Measurements from ENCODE around the gene TSPAN1. TPM values are rescaled to one million over a fixed set of nuclear protein-coding genes. Genes with fewer than 3 reads are reported as not detected.
"Not testable (repeated sequence)": the region's sequence is repeated elsewhere in the genome, so short reads cannot be mapped to it uniquely, and the experiment has no call there.

The TSPAN1 gene
- total RNA-seq, 2 experiments from 2014 or later: not detected

DNA sequence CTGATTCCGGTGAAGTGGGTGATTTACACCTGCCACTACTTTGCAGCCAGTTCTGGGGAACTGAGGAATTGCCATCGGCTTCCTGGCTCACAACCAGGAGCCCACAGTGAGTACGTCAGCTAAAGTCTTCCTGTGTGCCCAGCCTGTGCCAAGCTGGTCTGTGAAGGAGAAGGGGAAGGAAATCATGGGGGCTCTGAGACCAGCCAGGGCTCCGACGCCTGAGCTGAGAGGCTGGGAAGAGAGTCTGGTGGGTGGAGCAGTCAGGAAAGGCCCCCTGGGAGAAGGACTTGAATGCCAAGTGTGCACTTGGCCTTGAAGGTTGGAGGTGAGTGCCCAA is 29.5 kb downstream of the TSPAN1 start:
- Mint-ChIP-seq H3K4me1 (ENCODE audit: low read depth) (peaks cover 10% of the 10 kb centered on the region), H3K27me3 (ENCODE audit: low read depth) (peaks cover 7% of the 10 kb centered on the region), H3K27ac (no peak overlapping the region), H3K4me3 (no peak overlapping the region), H3K36me3 (ENCODE audit: low read depth) (no peaks in the 10 kb centered on the region), H3K9me3 (ENCODE audit: insufficient read depth) (no peaks in the 10 kb centered on the region)
- POLR2A ChIA-PET: no interaction called here
- DNase-seq (no peak), ATAC-seq (no peak)
- CTCF ChIA-PET: interaction anchor here (2.6 kb wide), 1 partner anchor 19 kb away, joined by 12 read pairs; no protein-coding TSS in a partner anchor

GRCh38 chr1:46205141-46205540 is 30.3 kb downstream of the TSPAN1 start:
- Mint-ChIP-seq H3K4me1 (ENCODE audit: low read depth) (peaks cover 8% of the 10 kb centered on the region), H3K27ac (no peak overlapping the region), H3K27me3 (ENCODE audit: low read depth) (peaks cover 7% of the 10 kb centered on the region), H3K9me3 (ENCODE audit: insufficient read depth) (no peaks in the 10 kb centered on the region), H3K36me3 (ENCODE audit: low read depth) (no peaks in the 10 kb centered on the region), H3K4me3 (no peak overlapping the region)
- ChIA-PET CTCF (interaction anchor here (2.9 kb wide), 1 partner anchor 19 kb away, joined by 14 read pairs; no protein-coding TSS in a partner anchor), POLR2A (no interaction called here)
- ATAC-seq (no peak), DNase-seq (no peak)

DNA sequence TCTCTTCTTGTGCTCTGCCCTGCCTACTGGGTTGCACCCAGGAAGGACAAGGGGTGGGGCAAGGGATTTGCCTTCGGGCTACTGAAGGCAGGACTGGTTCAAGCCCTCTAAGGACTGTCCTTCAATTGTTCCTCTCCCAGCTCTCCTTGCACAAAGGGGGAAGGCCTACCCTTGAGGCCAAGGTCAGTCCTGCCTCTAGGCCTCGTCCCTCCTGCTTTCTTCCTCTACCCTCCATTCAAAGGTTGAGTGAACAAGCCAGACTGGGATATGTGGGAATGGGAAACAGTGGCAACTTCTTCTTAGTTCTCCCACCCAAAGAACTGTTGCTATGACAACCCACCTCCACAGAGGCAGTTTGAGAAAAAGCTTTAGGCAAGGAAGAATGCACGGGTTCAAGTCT is 30.9 kb downstream of the TSPAN1 start:
- Mint-ChIP-seq H3K4me1 (ENCODE audit: low read depth) (peaks cover 6% of the 10 kb centered on the region), H3K27ac (no peak overlapping the region), H3K4me3 (no peak overlapping the region), H3K36me3 (ENCODE audit: low read depth) (no peaks in the 10 kb centered on the region), H3K27me3 (ENCODE audit: low read depth) (peaks cover 7% of the 10 kb centered on the region), H3K9me3 (ENCODE audit: insufficient read depth) (no peaks in the 10 kb centered on the region)
- DNase-seq (no peak), ATAC-seq (no peak)
- CTCF ChIA-PET: interaction anchor here (1.3 to 2.9 kb wide), 2 partner anchors 18 to 39 kb away, joined by 3 to 14 read pairs; no protein-coding TSS in a partner anchor
- POLR2A ChIA-PET: interaction anchor here (0.6 to 1.0 kb wide), 2 partner anchors 11 to 409 kb away, joined by 3 read pairs; no protein-coding TSS in a partner anchor

DNA sequence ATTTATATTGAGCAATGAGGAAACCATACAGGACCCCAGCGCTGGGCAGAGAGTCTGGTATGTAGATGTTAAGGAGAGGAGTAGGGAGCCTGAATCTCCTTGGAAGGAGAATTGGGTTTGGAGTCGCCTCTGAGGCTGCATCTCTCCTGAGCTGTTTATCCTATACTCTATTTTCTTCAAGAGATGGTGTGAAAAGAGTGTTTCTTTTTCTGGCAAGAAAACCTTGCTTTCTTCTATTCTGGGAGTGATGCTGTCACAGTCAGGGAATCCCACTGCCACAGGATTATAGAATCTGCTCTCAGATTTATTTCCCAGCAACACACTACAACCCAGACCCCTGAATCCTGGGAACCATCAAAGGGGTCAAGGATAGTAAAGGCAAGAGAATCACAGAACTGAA is 31.5 kb downstream of the TSPAN1 start:
- CTCF ChIA-PET: interaction anchor here (1.3 to 2.9 kb wide), 2 partner anchors 18 to 39 kb away, joined by 3 to 14 read pairs; no protein-coding TSS in a partner anchor
- DNase-seq: no peak
- Mint-ChIP-seq H3K4me3 (no peak overlapping the region), H3K27ac (no peak overlapping the region), H3K27me3 (ENCODE audit: low read depth) (peaks cover 7% of the 10 kb centered on the region), H3K9me3 (ENCODE audit: insufficient read depth) (no peaks in the 10 kb centered on the region), H3K4me1 (ENCODE audit: low read depth) (peaks cover 6% of the 10 kb centered on the region), H3K36me3 (ENCODE audit: low read depth) (no peaks in the 10 kb centered on the region)
- POLR2A ChIA-PET: interaction anchor here (0.6 to 1.0 kb wide), 2 partner anchors 12 to 410 kb away, joined by 3 read pairs; no protein-coding TSS in a partner anchor
- no peak for ATAC-seq

GRCh38 chr1:46210561-46210960 is 35.7 kb downstream of the TSPAN1 start:
- no peak for DNase-seq
- H3K4me3 Mint-ChIP-seq: no peak overlapping the region
- H3K9me3 Mint-ChIP-seq (ENCODE audit: insufficient read depth): no peaks in the 10 kb centered on the region
- ChIA-PET POLR2A (no interaction called here), CTCF (no interaction called here)
- no peak overlapping the region for H3K27ac Mint-ChIP-seq
- H3K36me3 Mint-ChIP-seq (ENCODE audit: low read depth): no peaks in the 10 kb centered on the region
- no peaks in the 10 kb centered on the region for H3K27me3 Mint-ChIP-seq (ENCODE audit: low read depth)
- no peak for ATAC-seq
- H3K4me1 Mint-ChIP-seq (ENCODE audit: low read depth): no peaks in the 10 kb centered on the region

DNA sequence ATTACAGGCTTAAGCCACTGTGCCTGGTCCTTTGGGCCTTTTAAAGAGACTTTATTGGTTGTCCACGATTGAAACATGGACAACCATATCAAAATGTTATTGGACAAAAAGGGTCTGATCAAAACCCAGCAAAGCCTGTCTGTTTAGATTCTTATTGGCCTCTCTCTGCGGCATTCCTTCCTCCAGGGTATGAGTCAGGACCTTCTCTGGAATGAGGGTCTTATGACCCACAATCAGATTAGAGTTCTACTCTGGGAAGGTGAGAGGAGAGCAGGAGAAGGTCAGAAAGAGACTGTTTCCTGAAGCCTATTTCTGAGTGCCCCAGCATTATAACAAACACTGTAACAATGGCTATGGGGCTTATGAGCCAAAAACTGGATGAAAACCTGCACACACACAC is 36.2 kb downstream of the TSPAN1 start:
- CTCF ChIA-PET: no interaction called here

GRCh38 chr1:46215504-46215903 is 40.6 kb downstream of the TSPAN1 start:
- ATAC-seq: no peak
- CTCF ChIA-PET: interaction anchor here (1.2 kb wide), 1 partner anchor 8 kb away, joined by 3 read pairs; no protein-coding TSS in a partner anchor
- POLR2A ChIA-PET: no interaction called here

More for the DNA sequence above, 36.2 kb downstream of the TSPAN1 start:
- Mint-ChIP-seq H3K4me3 (no peak overlapping the region), H3K4me1 (ENCODE audit: low read depth) (no peaks in the 10 kb centered on the region), H3K9me3 (ENCODE audit: insufficient read depth) (no peaks in the 10 kb centered on the region), H3K27ac (no peak overlapping the region), H3K27me3 (ENCODE audit: low read depth) (no peaks in the 10 kb centered on the region), H3K36me3 (ENCODE audit: low read depth) (no peaks in the 10 kb centered on the region)
- no peak for DNase-seq
- POLR2A ChIA-PET: no interaction called here
- no peak for ATAC-seq

DNA sequence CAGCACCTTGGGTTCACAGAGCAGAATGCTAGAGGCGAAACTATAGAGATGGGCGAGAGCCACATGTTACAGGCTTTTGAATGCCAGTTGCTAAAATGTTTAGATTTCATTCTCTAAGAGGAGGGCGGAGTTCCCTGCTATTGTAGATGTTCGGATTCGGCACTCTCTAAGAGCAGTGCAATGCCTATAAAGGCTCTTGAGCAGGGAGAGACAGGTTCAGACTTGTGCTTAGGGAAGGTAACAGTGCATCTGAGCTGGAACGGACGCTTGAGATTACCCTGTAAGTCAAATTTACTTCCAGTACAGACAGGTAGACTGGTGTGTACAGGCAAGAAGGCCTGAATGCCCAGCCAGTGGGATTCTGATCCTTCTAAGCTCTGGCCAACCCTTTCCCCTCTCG is 43.6 kb downstream of the TSPAN1 start:
- ChIA-PET POLR2A (no interaction called here), CTCF (no interaction called here)
- Mint-ChIP-seq H3K27me3 (ENCODE audit: low read depth) (peaks cover 5% of the 10 kb centered on the region), H3K4me1 (ENCODE audit: low read depth) (no peaks in the 10 kb centered on the region), H3K36me3 (ENCODE audit: low read depth) (no peaks in the 10 kb centered on the region), H3K9me3 (ENCODE audit: insufficient read depth) (no peaks in the 10 kb centered on the region), H3K27ac (no peak overlapping the region), H3K4me3 (no peak overlapping the region)
- ATAC-seq (no peak), DNase-seq (no peak)

More at GRCh38 chr1:46215504-46215903, 40.6 kb downstream of the TSPAN1 start:
- Mint-ChIP-seq H3K4me3 (no peak overlapping the region), H3K4me1 (ENCODE audit: low read depth) (no peaks in the 10 kb centered on the region), H3K9me3 (ENCODE audit: insufficient read depth) (no peaks in the 10 kb centered on the region), H3K27me3 (ENCODE audit: low read depth) (peaks cover 5% of the 10 kb centered on the region), H3K36me3 (ENCODE audit: low read depth) (no peaks in the 10 kb centered on the region), H3K27ac (no peak overlapping the region)
- DNase-seq: no peak

- H3K9me3 Mint-ChIP-seq (ENCODE audit: insufficient read depth): no peaks in the 10 kb centered on the region
- ChIA-PET POLR2A (no interaction called here), CTCF (interaction anchor here (1.1 to 1.6 kb wide), 2 partner anchors 25 to 38 kb away, joined by 3 to 5 read pairs; no protein-coding TSS in a partner anchor)
- H3K36me3 Mint-ChIP-seq (ENCODE audit: low read depth): no peaks in the 10 kb centered on the region
- H3K4me3 Mint-ChIP-seq: no peak overlapping the region
- H3K27ac Mint-ChIP-seq: no peak overlapping the region
- ATAC-seq: no peak
- DNase-seq: no peak
- H3K27me3 Mint-ChIP-seq (ENCODE audit: low read depth): peaks cover 5% of the 10 kb centered on the region
- H3K4me1 Mint-ChIP-seq (ENCODE audit: low read depth): no peaks in the 10 kb centered on the region
These were observed 44.9 kb downstream of the TSPAN1 start for GRCh38 chr1:46219551-46220520.

GRCh38 chr1:46220808-46221207 is 45.9 kb downstream of the TSPAN1 start:
- H3K4me1 Mint-ChIP-seq (ENCODE audit: low read depth): no peaks in the 10 kb centered on the region
- ATAC-seq: no peak
- no peaks in the 10 kb centered on the region for H3K9me3 Mint-ChIP-seq (ENCODE audit: insufficient read depth)
- H3K4me3 Mint-ChIP-seq: no peak overlapping the region
- H3K27me3 Mint-ChIP-seq (ENCODE audit: low read depth): peaks cover 5% of the 10 kb centered on the region
- no peak for DNase-seq
- ChIA-PET POLR2A (no interaction called here), CTCF (interaction anchor here (1.1 to 2.1 kb wide), 2 partner anchors 23 to 26 kb away, joined by 3 to 4 read pairs; no protein-coding TSS in a partner anchor)
- H3K36me3 Mint-ChIP-seq (ENCODE audit: low read depth): no peaks in the 10 kb centered on the region
- H3K27ac Mint-ChIP-seq: no peak overlapping the region

DNA sequence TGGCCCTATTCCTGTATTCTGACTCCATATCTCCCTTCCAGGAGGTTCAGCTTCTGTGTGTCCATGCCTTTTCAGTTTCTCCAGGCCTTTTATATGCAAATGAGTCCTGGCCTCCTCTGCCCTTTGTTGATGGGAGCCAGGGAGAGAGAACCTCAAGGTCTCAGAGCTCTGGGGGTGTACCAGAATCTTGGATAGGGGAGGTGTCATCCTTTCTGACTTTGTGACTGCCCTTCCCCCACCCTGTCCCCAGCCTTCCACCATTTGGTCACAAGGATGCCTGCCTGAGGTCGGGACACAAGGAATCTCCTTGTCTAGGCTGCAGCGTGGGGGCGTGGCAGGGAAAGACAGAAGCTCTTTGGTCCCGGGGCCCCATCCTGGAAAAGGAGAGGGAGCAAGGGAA is 46.9 kb downstream of the TSPAN1 start:
- no peak for DNase-seq
- Mint-ChIP-seq H3K36me3 (ENCODE audit: low read depth) (no peaks in the 10 kb centered on the region), H3K27ac (no peak overlapping the region), H3K4me1 (ENCODE audit: low read depth) (no peaks in the 10 kb centered on the region), H3K9me3 (ENCODE audit: insufficient read depth) (no peaks in the 10 kb centered on the region), H3K4me3 (no peak overlapping the region), H3K27me3 (ENCODE audit: low read depth) (peaks cover 2% of the 10 kb centered on the region)
- POLR2A ChIA-PET: no interaction called here
- CTCF ChIA-PET: interaction anchor here (0.6 to 2.1 kb wide), 6 partner anchors 23 to 185 kb away, joined by 3 to 7 read pairs (median 4); no protein-coding TSS in a partner anchor
- no peak for ATAC-seq

- H3K36me3 Mint-ChIP-seq (ENCODE audit: low read depth); H3K27ac Mint-ChIP-seq; H3K4me3 Mint-ChIP-seq; POLR2A ChIA-PET; H3K27me3 Mint-ChIP-seq (ENCODE audit: low read depth); H3K4me1 Mint-ChIP-seq (ENCODE audit: low read depth); DNase-seq; H3K9me3 Mint-ChIP-seq (ENCODE audit: insufficient read depth): not testable (repeated sequence)
- ATAC-seq: peak; percentile 11
- CTCF ChIA-PET: interaction anchor here (0.6 to 3.8 kb wide), 39 partner anchors 8 to 849 kb away, joined by 3 to 60 read pairs (median 6); partner anchors contain the start of genes LURAP1, PIK3R3, POMGNT1 and RAD54L
These were observed 48.2 kb downstream of the TSPAN1 start for GRCh38 chr1:46223055-46223454.
